Measurements from ENCODE around the gene ZBTB25. TPM values are rescaled to one million over a fixed set of nuclear protein-coding genes. Genes with fewer than 3 reads are reported as not detected.

ZBTB25 gene
- total and polyA plus RNA-seq, 10 of the 15 experiments (the other 5 are each of a cell fraction or from before 2014, with no cell fraction given), result 4.1 to 33.9 (median 9.7) TPM

- H3K36me3 ChIP-seq (ENCODE audit: control insufficient read depth in 2 of 2, insufficient read depth in 2 of 2, low read length in 1 of 2), result peaks cover 0 to 16% of the 10 kb centered on the region in 2 experiments; a peak in 1 of 4 replicates
- POLR2A ChIA-PET, result interaction anchor here (0.9 to 1.7 kb wide), 2 partner anchors 20 to 30 kb away, joined by 3 read pairs; partner anchors contain the start of gene AKAP5
- no peak overlapping the region for H3K9ac ChIP-seq (ENCODE audit: control insufficient read depth, insufficient read depth, low read length)
- no peaks in the 10 kb centered on the region for H4K20me1 ChIP-seq (ENCODE audit: control insufficient read depth, insufficient read depth)
- in situ Hi-C loops (cut with MboI), result no loop called here
- ATAC-seq, result no peak
- no peaks in the 10 kb centered on the region for H3K27me3 ChIP-seq (replicated peaks in 1 of 2; ENCODE audit: control insufficient read depth in 2 of 2, insufficient read depth in 2 of 2, low read length in 1 of 2)
- H3K4me2 ChIP-seq (ENCODE audit: control insufficient read depth, insufficient read depth), result no peak overlapping the region
- H3K4me3 ChIP-seq, result no peak overlapping the region
- DNase-seq (ENCODE audit: low read depth, low spot score), result no peak
- no peak overlapping the region for H3K27ac ChIP-seq (ENCODE audit: control insufficient read depth, insufficient read depth)
- FAIRE-seq, result no peak
- peaks cover 46% of the 10 kb centered on the region for H3K79me2 ChIP-seq (ENCODE audit: control insufficient read depth, insufficient read depth, low read length)
- BruUV-seq (replicated peaks), result no TSS peak
- H3K4me1 ChIP-seq (ENCODE audit: control insufficient read depth, insufficient read depth, low read length), result 0 out of 2 replicates have a peak, but pooled peaks cover 3% of the 10 kb centered on the region
- intact Hi-C loops (cut with micrococcal nuclease; ENCODE audit: unreplicated experiment), result no loop called here
- CTCF ChIA-PET, result interaction anchor here (0.7 to 6.3 kb wide), 9 partner anchors 11 to 152 kb away, joined by 3 to 43 read pairs (median 13); no protein-coding TSS in a partner anchor
- RAD21 ChIA-PET (ENCODE audit: unreplicated experiment), result interaction anchor here (0.9 to 1.6 kb wide), 2 partner anchors 15 to 49 kb away, joined by 4 to 5 read pairs; no protein-coding TSS in a partner anchor
- no peak overlapping the region for H2AFZ ChIP-seq (ENCODE audit: control insufficient read depth, low read depth, low read length)
- H3K9me3 ChIP-seq (replicated peaks; ENCODE audit: control insufficient read depth, insufficient read depth, low read length), result no peaks in the 10 kb centered on the region
- SMC1A ChIA-PET (ENCODE audit: uncharacterized antibody, unreplicated experiment), result interaction anchor here (0.7 to 6.4 kb wide), 9 partner anchors 11 to 141 kb away, joined by 3 to 51 read pairs (median 4); no protein-coding TSS in a partner anchor
- TF ChIP-seq YBX1 (IDR thresholded peaks at IDR 0.05) (no peak), ZBED1 (IDR thresholded peaks at IDR 0.05; ENCODE audit: borderline replicate concordance) (no peak), ZBTB33 (IDR thresholded peaks at IDR 0.05) (no peak), SMARCA5 (IDR thresholded peaks at IDR 0.05) (no peak), FOXM1 (IDR thresholded peaks at IDR 0.05; ENCODE audit: low read depth, low read length) (no peak), CBFB (IDR thresholded peaks at IDR 0.05; ENCODE audit: low read depth) (no peak), CHD2 (IDR thresholded peaks at IDR 0.05; ENCODE audit: borderline replicate concordance, low read depth, low read length) (no peak), BRCA1 (IDR thresholded peaks at IDR 0.05; ENCODE audit: low read depth, low read length) (no peak), IRF4 (IDR thresholded peaks at IDR 0.05; ENCODE audit: low read depth, low read length) (no peak), SREBF2 (IDR thresholded peaks at IDR 0.05; ENCODE audit: low read length) (no peak), POLR2AphosphoS5 (IDR thresholded peaks at IDR 0.05; ENCODE audit: low read length) (no peak), CUX1 (IDR thresholded peaks at IDR 0.05; ENCODE audit: insufficient replicate concordance, low read depth, low read length) (no peak), STAT3 (IDR thresholded peaks at IDR 0.05; ENCODE audit: low read depth, low read length) (no peak), TCF3 (IDR thresholded peaks at IDR 0.05; ENCODE audit: borderline replicate concordance, insufficient read depth, low read depth, low read length) (no peak), CTCF (IDR thresholded peaks at IDR 0.05 in 2 of 3, conservative IDR thresholded peaks at IDR 0.05 in 1 of 3; ENCODE audit: control insufficient read depth in 2 of 3, extremely low read depth in 1 of 3, insufficient read depth in 1 of 3, low read depth in 3 of 3, low read length in 3 of 3) (no peak)
Observed at GRCh38 chr14:64495252-64495651, 8.4 kb downstream of the ZBTB25 start.

Data from GM12878 (cell line).